Panc1 (cell line): ENCODE data around the gene CDK5RAP2.

Experiments
- POLR2AphosphoS5 ChIP-seq: IDR thresholded peaks from 2 replicates; pipeline ENCODE4 v1.6.1; 2012; ENCODE audit warnings: mild to moderate bottlenecking, low read depth, low read length, moderate library complexity
- SIN3A ChIP-seq: IDR thresholded peaks from 2 replicates; pipeline ENCODE4 v1.6.1; 2012; ENCODE audit warnings: low read depth, mild to moderate bottlenecking, low read length, moderate library complexity, borderline replicate concordance; ENCODE audit not compliant: insufficient read depth
- TCF7L2 ChIP-seq: IDR thresholded peaks from 2 replicates; pipeline ENCODE4 v1.6.1; 2011; ENCODE audit warnings: mild to moderate bottlenecking, low read depth, low read length, inconsistent platforms
- TF ChIP-seq, protein P1 (sequence below): fragments of 450-650 bp; IDR thresholded peaks from 2 replicates; pipeline ENCODE4 v1.5.1; 2017; ENCODE audit warnings: mild to moderate bottlenecking
- TF ChIP-seq, protein P2 (sequence below), 2 experiments: IDR thresholded peaks; 2 replicates each; pipeline ENCODE4 v1.6.1; 2011 to 2012; ENCODE audit warnings: low read depth in 2 of 2, control low read depth in 1 of 2, low read length in 1 of 2, mild to moderate bottlenecking in 1 of 2, moderate library complexity in 1 of 2; ENCODE audit not compliant: insufficient read depth in 1 of 2

DNA sequence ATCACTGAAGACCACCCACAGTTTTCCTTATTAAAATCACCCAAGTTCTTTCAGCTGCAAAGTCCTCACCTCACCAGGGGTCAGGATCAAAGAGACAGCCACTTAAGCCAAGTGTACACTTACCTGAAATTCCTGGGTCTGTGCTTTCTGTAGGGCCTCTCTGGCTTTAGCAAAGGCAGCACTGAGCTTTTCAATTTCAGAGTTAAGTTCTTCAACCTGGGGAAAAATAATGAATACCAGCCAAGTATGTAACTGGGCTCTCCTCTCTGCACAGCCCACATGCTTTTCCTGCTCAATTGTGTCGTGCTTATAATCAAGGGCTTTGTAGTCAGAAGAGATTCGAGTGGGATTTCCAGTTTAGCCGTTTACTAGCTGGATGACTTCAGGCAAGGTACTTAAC is 55.1 kb downstream of the CDK5RAP2 start:
- TF ChIP-seq, protein P1, sequence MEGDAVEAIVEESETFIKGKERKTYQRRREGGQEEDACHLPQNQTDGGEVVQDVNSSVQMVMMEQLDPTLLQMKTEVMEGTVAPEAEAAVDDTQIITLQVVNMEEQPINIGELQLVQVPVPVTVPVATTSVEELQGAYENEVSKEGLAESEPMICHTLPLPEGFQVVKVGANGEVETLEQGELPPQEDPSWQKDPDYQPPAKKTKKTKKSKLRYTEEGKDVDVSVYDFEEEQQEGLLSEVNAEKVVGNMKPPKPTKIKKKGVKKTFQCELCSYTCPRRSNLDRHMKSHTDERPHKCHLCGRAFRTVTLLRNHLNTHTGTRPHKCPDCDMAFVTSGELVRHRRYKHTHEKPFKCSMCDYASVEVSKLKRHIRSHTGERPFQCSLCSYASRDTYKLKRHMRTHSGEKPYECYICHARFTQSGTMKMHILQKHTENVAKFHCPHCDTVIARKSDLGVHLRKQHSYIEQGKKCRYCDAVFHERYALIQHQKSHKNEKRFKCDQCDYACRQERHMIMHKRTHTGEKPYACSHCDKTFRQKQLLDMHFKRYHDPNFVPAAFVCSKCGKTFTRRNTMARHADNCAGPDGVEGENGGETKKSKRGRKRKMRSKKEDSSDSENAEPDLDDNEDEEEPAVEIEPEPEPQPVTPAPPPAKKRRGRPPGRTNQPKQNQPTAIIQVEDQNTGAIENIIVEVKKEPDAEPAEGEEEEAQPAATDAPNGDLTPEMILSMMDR = no peak
- TF ChIP-seq POLR2AphosphoS5 = no peak
- no peak for TF ChIP-seq SIN3A
- TF ChIP-seq, protein P2, sequence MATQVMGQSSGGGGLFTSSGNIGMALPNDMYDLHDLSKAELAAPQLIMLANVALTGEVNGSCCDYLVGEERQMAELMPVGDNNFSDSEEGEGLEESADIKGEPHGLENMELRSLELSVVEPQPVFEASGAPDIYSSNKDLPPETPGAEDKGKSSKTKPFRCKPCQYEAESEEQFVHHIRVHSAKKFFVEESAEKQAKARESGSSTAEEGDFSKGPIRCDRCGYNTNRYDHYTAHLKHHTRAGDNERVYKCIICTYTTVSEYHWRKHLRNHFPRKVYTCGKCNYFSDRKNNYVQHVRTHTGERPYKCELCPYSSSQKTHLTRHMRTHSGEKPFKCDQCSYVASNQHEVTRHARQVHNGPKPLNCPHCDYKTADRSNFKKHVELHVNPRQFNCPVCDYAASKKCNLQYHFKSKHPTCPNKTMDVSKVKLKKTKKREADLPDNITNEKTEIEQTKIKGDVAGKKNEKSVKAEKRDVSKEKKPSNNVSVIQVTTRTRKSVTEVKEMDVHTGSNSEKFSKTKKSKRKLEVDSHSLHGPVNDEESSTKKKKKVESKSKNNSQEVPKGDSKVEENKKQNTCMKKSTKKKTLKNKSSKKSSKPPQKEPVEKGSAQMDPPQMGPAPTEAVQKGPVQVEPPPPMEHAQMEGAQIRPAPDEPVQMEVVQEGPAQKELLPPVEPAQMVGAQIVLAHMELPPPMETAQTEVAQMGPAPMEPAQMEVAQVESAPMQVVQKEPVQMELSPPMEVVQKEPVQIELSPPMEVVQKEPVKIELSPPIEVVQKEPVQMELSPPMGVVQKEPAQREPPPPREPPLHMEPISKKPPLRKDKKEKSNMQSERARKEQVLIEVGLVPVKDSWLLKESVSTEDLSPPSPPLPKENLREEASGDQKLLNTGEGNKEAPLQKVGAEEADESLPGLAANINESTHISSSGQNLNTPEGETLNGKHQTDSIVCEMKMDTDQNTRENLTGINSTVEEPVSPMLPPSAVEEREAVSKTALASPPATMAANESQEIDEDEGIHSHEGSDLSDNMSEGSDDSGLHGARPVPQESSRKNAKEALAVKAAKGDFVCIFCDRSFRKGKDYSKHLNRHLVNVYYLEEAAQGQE (IDR thresholded peaks at IDR 0.05; ENCODE audit: insufficient read depth in 1 of 2, low read depth in 2 of 2, low read length in 1 of 2) = no peak
- no peak for TF ChIP-seq TCF7L2
